Right ventricle myocardium inferior (tissue), 1 donor: ENCODE measurements around the gene C11orf68. TPM values are rescaled to one million over a fixed set of nuclear protein-coding genes. Genes with fewer than 3 reads are reported as not detected.
A peak's percentile ranks its signal among the peaks of the same experiment; 100 is the strongest.

Experiments used
- ATAC-seq: fragments of 200-7000 bp; cut with Tn5 transposase; one replicate; pipeline ENCODE4 v1.9.1; 2020; ENCODE audit warnings: mild to moderate bottlenecking, moderate library complexity
- DNase-seq: peaks from one replicate; pipeline ENCODE4 v3.0.0; 2021; ENCODE audit errors: missing footprints
- intact Hi-C: fragments of 100-400 bp; cut with DNase I; formaldehyde crosslinking; loops from one replicate; pipeline ENCODE4 v1.11.0; 2022
- total RNA-seq: library from RNA; stranded (reverse); fragmentation: NEBNext Ultra II Directional; extraction: Animal tissue kit (Norgen Biotek cat#: 25700); gene quantifications from one replicate; pipeline ENCODE4 v1.2.1, GENCODE V29; 2021
- donor health status: DM: no; HTN: yes; CAD: no; lungs with severe emphysema.

Gene C11orf68
- total RNA-seq, 1 donor from 2014 or later = 38.5 TPM

GRCh38 chr11:65946655-65947054, 27.8 kb upstream of the C11orf68 start:
- no peak for DNase-seq
- ATAC-seq = no peak
- intact Hi-C loops = no loop called here

GRCh38 chr11:65945941-65946558, 27.2 kb upstream of the C11orf68 start:
- DNase-seq (no peak), ATAC-seq (no peak)
- intact Hi-C loops = no loop called here

- ATAC-seq (no peak), DNase-seq (no peak)
- intact Hi-C loops = no loop called here
Measured at GRCh38 chr11:65945430-65945911, 26.6 kb upstream of the C11orf68 start, which contains the start of gene TSGA10IP. TSGA10IP (plus strand) TSS chr11:65945480; CDS start chr11:65945676, 196 bp downstream.

- intact Hi-C loops = no loop called here
- ATAC-seq (no peak), DNase-seq (no peak)
Measured at GRCh38 chr11:65944767-65945166, 25.9 kb upstream of the C11orf68 start.

- intact Hi-C loops = no loop called here
- no peak for DNase-seq
- no peak for ATAC-seq
Measured at GRCh38 chr11:65944191-65944590, 25.3 kb upstream of the C11orf68 start.

- ATAC-seq (no peak), DNase-seq (no peak)
- intact Hi-C loops = no loop called here
Measured at GRCh38 chr11:65942531-65942930, 23.7 kb upstream of the C11orf68 start.

GRCh38 chr11:65941720-65942310, 23.0 kb upstream of the C11orf68 start:
- intact Hi-C loops = no loop called here
- DNase-seq = no peak
- no peak for ATAC-seq

GRCh38 chr11:65937766-65938165, 18.9 kb upstream of the C11orf68 start:
- ATAC-seq = no peak
- intact Hi-C loops = no loop called here

GRCh38 chr11:65934014-65934413, 15.2 kb upstream of the C11orf68 start:
- DNase-seq (no peak), ATAC-seq (no peak)
- intact Hi-C loops = no loop called here

More at GRCh38 chr11:65937766-65938165, 18.9 kb upstream of the C11orf68 start:
- DNase-seq = no peak

- DNase-seq (no peak), ATAC-seq (no peak)
- intact Hi-C loops = no loop called here
Measured at GRCh38 chr11:65932558-65932919, 13.7 kb upstream of the C11orf68 start.

GRCh38 chr11:65931773-65932557, 13.1 kb upstream of the C11orf68 start:
- ATAC-seq (no peak), DNase-seq (no peak)
- intact Hi-C loops = no loop called here

GRCh38 chr11:65928667-65929066, 9.8 kb upstream of the C11orf68 start:
- no peak for ATAC-seq
- DNase-seq = no peak
- intact Hi-C loops = no loop called here

- intact Hi-C loops = no loop called here
- ATAC-seq (no peak), DNase-seq (no peak)
Measured at GRCh38 chr11:65927904-65928397, 9.1 kb upstream of the C11orf68 start.

- no peak for DNase-seq
- intact Hi-C loops = no loop called here
- no peak for ATAC-seq
Measured at GRCh38 chr11:65925397-65925796, 6.5 kb upstream of the C11orf68 start.

- intact Hi-C loops = no loop called here
- ATAC-seq = no peak
- DNase-seq = no peak
Measured at GRCh38 chr11:65922565-65922964, 3.7 kb upstream of the C11orf68 start.

GRCh38 chr11:65921876-65922275, 3.0 kb upstream of the C11orf68 start:
- intact Hi-C loops = no loop called here
- no peak for DNase-seq
- no peak for ATAC-seq

GRCh38 chr11:65921033-65921555, 2.2 kb upstream of the C11orf68 start:
- no peak for DNase-seq

GRCh38 chr11:65920372-65920802, 1.5 kb upstream of the C11orf68 start:
- ATAC-seq (no peak), DNase-seq (peak; percentile 66)
- intact Hi-C loops = no loop called here

More at GRCh38 chr11:65921033-65921555, 2.2 kb upstream of the C11orf68 start:
- intact Hi-C loops = no loop called here
- ATAC-seq = no peak
